A549 (cell line): ENCODE results near the gene FEZF1.

ENCODE experiments used
- CEBPB ChIP-seq, 2 experiments: fragments of >200 bp in 1 of 2; sonication (Bioruptor Twin) in 1 of 2; formaldehyde crosslinking in 1 of 2; IDR thresholded peaks; 2 replicates each; pipeline ENCODE4 v1.6.1; 2012 to 2016
- CHD4 ChIP-seq: fragments of 200-600 bp; sonication (generic); IDR thresholded peaks from 2 replicates; pipeline ENCODE4 v1.6.1; 2016; ENCODE audit warnings: antibody characterized with exemption, mild to moderate bottlenecking, borderline replicate concordance
- CTCF ChIP-seq: fragments of >200 bp; sonication (Bioruptor Twin); formaldehyde crosslinking; IDR thresholded peaks from 3 replicates; pipeline ENCODE4 v1.5.1; 2016
- HDAC2 ChIP-seq: fragments of 200-600 bp; sonication (generic); IDR thresholded peaks from 2 replicates; pipeline ENCODE4 v1.6.1; 2016
- POLR2A ChIP-seq: IDR thresholded peaks from 2 replicates; pipeline ENCODE4 v1.6.1; 2012; ENCODE audit warnings: mild to moderate bottlenecking, low read length
- TF ChIP-seq, protein P1 (sequence below): fragments of 200-600 bp; sonication (generic); IDR thresholded peaks from 2 replicates; pipeline ENCODE4 v1.6.1; 2016; ENCODE audit warnings: antibody characterized with exemption, mild to moderate bottlenecking, moderate library complexity
- TF ChIP-seq, protein P2 (sequence below): IDR thresholded peaks from 2 replicates; pipeline ENCODE4 v1.6.1; 2012

DNA sequence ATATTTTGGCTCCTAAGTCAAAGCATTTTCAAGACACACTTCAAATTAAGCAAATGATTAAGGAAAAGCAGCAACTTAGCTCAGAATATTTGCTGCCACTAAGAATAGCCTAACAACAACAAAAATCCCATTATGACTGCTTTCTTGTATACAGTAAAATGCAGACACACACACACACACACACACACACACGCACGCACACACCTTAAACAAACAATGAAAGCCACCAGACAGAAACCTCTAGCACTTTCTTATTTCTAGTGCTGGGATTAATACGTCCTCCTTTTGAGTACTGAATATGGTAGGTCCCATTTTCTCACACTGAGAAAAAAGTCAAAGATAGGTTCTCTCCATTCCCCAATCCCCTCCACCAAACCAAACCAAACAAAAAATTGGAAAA lies 23.4 kb upstream of the FEZF1 start:
- no peak for TF ChIP-seq HDAC2
- TF ChIP-seq, protein P1, sequence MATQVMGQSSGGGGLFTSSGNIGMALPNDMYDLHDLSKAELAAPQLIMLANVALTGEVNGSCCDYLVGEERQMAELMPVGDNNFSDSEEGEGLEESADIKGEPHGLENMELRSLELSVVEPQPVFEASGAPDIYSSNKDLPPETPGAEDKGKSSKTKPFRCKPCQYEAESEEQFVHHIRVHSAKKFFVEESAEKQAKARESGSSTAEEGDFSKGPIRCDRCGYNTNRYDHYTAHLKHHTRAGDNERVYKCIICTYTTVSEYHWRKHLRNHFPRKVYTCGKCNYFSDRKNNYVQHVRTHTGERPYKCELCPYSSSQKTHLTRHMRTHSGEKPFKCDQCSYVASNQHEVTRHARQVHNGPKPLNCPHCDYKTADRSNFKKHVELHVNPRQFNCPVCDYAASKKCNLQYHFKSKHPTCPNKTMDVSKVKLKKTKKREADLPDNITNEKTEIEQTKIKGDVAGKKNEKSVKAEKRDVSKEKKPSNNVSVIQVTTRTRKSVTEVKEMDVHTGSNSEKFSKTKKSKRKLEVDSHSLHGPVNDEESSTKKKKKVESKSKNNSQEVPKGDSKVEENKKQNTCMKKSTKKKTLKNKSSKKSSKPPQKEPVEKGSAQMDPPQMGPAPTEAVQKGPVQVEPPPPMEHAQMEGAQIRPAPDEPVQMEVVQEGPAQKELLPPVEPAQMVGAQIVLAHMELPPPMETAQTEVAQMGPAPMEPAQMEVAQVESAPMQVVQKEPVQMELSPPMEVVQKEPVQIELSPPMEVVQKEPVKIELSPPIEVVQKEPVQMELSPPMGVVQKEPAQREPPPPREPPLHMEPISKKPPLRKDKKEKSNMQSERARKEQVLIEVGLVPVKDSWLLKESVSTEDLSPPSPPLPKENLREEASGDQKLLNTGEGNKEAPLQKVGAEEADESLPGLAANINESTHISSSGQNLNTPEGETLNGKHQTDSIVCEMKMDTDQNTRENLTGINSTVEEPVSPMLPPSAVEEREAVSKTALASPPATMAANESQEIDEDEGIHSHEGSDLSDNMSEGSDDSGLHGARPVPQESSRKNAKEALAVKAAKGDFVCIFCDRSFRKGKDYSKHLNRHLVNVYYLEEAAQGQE: no peak
- TF ChIP-seq POLR2A: no peak
- no peak for TF ChIP-seq CTCF
- TF ChIP-seq CHD4: no peak
- no peak for TF ChIP-seq CEBPB (IDR thresholded peaks at IDR 0.05)
- TF ChIP-seq, protein P2, sequence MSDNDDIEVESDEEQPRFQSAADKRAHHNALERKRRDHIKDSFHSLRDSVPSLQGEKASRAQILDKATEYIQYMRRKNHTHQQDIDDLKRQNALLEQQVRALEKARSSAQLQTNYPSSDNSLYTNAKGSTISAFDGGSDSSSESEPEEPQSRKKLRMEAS: no peak
